Bone marrow (tissue), 2 donors: Measurements from ENCODE around the gene HOXB5.

Experiments
- DNase-seq, 2 donors: peaks; one replicate each; lab custom pipeline; 2025; lab: John Stamatoyannopoulos, UW

HOXB5 gene

GRCh38 chr17:48603959-48604769 is 10.6 kb upstream of the HOXB5 start:
- no peak for DNase-seq

GRCh38 chr17:48601539-48602425 is 8.2 kb upstream of the HOXB5 start:
- no peak for DNase-seq

DNA sequence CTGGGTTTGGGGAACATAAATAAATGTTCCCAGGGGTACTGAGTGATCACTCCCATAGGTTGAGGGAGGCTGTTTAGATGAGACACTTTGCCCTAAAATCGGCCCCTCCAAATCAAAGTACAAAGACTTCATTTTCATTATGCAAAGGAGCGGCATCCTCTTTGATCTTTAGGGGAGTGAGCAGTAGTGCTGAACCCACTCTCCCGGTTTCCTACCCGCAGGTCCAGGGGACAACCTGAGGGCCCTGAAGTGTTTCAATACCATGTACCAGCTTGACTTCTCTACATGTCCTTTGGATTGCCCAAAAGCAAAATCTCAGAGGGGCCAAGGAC is 7.6 kb upstream of the HOXB5 start:
- DNase-seq = no peak

- no peak for DNase-seq
Observed at GRCh38 chr17:48600244-48601098, 6.9 kb upstream of the HOXB5 start.

DNA sequence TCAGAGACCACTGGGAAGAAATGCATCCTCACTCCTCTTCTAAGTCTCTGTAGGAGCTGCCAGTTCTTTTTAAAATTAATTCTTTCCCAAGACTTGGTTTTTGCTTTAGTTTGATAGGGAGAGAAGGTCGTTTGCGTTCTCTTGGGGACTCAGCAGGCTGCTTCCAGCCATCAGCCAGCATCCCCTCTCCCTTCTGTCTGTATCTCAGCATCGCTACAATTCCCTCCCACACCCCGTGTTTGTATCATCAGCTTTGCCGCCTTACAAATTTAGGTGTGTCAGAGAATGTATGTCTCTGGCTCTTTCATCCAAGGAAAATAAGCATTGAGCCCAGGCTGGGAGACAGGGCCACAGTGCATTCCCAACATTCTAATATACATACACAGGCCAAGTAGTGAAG is 5.8 kb upstream of the HOXB5 start:
- DNase-seq = no peak

DNA sequence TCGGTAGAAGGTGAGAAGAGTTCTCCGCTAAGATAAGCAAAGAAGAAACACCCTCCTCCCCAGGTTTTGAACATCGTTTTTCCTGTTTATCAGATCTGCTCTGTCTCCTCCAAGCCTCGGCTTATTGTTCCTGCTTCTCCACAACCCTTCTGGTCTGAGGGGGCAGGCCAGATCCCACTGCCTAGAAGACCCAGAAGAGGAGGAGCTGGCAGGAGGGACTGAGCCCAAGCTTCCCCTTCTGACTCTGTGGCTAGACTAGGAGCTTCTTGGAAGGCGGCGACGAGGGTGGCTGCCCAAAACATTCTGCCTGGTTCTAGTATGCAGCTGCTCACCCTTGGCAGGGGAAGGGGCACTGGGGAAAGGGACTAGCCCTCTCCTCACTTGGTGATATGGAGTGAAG is 5.2 kb upstream of the HOXB5 start:
- DNase-seq = no peak

DNA sequence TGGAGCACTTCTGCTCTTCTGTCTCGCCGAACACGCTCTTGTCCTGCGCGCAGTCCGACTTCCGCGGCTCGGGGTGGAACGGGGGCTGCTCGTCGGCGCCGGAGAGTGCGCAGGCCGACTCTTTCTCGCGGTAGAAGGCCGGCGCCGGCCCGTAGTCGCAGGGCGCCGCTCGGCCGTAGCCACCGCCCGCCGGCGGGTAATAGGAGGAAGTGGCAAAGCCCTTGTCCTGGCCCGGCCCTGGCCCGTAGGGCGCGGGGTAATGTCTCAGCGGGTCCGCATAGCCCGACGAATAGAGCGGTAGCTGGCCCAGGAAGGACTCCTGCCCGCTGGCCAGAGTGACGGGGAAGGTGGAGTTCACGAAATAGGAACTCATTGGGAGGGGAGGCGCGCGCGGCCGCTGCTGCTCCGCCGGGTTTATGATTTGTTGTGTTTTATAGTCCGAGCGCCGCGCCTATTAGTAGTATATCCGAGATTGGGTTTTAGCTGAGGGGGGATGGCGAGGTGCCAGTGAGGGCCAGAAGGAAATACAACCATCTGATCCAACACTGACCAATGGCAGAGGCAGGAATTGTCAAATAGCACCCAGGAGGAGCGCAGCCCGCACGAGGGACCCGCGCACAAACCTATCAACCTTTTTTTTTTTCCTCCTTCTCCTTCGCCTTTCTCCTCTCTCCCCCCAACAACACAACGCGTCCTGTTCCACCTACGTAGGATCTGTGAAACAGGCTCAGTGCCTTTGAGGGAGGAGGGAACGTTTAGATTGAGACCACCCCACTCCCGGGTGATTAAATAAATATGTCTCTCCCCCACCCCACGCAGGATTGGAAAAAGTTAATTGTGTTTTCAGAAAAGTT is 4.4 kb upstream of the HOXB5 start:
- peak in 1 of 2 donors; percentile 86 for DNase-seq

DNA sequence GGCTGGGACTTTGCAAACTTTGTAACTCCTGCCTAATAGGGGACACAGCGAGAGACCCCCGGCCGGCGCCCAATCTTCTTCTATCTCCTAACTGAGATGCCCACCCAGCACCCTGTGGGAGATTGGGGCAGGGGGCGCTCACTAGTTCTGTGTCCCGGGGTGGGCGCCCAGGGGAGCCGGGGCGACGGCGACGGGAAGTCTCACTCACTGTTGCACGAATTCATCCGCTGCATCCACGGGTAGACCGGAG is 3.9 kb upstream of the HOXB5 start:
- DNase-seq = peak in 1 of 2 donors; percentile 79

- DNase-seq = no peak
Observed at GRCh38 chr17:48596735-48597527, 3.4 kb upstream of the HOXB5 start.

DNA sequence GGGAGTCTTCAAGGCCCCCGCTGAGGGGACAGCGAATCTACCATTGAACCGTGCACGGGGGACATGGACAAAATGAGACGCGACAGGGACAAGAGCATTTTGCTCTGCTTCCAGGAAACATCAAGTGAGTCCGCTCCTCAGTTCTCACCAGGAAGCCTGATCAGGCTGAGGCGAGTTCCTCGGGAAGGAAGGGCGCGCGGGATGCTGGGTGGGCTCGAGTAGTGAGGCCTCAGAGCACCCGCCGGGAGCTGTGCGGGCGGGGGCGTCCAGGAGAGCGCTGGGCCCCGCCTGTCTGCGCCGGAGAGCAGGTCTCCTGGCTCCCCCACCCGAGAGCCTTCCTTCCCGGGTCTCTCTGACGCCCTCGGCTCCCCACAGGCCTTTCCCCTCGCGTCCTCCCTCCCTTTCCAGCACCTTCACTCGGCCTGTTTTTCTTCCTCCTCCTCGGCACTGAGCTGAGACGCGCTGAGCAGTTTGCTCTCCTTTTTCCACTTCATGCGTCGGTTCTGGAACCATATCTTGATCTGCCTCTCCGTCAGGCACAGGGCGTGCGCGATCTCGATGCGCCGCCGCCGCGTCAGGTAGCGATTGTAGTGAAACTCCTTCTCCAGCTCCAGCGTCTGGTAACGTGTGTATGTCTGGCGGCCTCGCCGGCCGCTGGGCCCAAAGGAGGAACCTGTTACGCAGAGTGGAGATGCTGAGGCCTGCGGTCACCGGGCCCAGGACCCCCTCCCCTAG is 2.6 kb upstream of the HOXB5 start:
- peak in 1 of 2 donors; percentile 56 for DNase-seq

GRCh38 chr17:48595278-48595999 is 1.9 kb upstream of the HOXB5 start:
- DNase-seq = no peak

GRCh38 chr17:48594538-48595277 is 1.1 kb upstream of the HOXB5 start:
- no peak for DNase-seq

- peak; percentile 24 to 80 for DNase-seq
Observed at GRCh38 chr17:48593840-48594537, 410 bp upstream of the HOXB5 start.

DNA sequence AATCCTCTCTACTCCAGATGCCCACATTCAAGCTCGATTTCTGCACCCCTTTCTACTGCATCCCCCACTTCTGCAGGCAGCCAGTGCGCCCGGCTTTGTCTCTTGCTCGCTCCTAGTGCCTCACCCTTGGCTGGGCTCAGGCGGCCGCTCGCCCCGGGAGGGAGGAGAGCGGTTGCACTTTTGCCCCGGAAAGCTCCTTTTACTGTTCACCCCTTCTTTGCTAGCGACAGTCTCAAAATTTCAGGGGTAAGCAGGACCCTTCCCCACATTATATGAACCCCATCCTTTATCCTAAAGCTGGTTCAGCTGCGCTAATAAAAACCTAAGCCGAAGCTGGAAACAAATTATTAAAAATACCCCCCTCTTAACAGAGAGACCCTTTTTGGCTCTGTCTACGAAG is 1.0 kb downstream of the HOXB5 start:
- DNase-seq = no peak

DNA sequence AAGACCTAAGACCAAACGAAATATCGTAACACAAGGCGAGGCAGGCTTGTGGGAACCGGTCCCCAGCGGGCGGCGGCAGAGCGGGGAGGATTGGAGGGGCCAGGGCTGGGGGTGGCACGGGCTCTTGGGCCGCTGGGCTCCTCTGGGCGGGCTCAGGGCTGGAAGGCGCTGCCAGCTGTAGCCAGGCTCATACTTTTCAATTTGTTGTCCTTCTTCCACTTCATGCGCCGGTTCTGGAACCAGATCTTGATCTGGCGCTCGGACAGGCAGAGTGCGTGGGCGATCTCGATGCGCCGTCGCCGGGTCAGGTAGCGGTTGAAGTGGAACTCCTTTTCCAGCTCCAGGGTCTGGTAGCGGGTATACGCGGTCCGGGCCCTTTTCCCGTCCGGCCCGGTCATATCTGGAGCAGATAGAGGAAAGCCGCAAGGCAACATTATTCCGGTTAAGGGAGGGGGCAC is 1.5 kb downstream of the HOXB5 start:
- peak in 1 of 2 donors; percentile 67 for DNase-seq

DNA sequence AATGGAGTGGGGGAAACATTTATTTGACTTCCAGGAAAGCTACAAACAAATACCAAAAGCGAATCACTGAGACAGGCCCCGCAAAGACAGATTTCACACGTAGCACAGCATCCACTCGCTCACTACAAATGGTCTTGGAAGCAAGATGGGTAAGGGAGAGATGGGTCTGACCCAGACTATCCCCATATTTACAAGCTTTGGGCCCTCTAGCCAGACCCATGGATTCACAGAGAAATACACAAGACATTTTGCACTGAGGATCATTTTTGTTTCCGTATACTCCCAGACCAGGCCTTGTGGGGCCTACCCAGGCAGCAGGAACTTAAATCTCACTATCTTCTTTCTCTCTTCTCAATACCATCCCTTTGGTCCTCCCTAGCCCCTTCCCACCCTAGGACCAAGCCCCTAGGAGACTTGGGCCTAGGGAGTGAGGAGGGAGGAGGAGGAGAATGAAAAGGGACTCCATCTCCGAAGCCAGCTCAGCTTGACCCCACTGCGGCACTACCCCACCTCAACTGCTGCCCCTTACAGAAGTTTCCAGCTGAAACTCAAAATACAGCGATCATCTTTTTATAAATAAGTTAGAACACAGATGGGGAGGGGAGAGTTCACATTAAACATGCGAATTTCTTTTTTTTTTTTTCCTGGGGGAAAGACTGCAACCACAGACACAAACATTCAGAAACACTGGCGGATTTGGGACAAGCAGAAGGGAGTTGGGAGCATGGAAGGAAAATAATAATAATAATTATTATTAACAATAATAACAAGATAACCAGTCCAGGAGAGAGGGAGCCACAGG is 2.1 kb downstream of the HOXB5 start:
- peak in 1 of 2 donors; percentile 32 for DNase-seq

DNA sequence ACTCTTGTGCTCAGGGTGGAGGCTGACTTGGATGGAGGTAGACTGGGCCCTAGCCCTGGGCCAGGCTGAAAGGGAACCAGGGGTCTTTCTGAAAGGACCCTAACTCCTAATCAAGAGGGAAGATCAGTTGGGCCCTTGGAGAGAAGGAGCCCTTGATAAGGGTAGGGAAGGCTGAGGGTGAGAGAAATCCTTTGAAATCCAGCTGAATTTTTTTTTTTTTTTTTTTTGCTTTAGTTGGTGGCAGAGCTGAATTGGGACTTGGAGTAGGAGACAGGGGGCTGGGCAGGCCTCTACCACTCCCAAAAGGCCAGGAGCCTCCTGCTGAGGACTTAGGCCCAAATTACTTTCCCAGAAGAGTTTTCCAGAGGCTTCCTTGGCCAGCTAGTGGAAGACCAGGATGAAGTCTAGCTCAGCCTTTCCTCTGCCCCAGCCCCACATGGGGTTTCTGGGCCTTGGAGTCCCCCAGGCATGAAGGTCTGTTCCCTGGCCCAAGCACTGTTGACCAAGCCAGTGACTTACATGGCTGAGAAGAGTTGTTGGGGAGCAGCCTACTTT is 2.9 kb downstream of the HOXB5 start:
- DNase-seq = no peak
